ENCODE measurements around the gene AMZ2. TPM values are rescaled to one million over a fixed set of nuclear protein-coding genes. Genes with fewer than 3 reads are reported as not detected.

Gene AMZ2, protein sequence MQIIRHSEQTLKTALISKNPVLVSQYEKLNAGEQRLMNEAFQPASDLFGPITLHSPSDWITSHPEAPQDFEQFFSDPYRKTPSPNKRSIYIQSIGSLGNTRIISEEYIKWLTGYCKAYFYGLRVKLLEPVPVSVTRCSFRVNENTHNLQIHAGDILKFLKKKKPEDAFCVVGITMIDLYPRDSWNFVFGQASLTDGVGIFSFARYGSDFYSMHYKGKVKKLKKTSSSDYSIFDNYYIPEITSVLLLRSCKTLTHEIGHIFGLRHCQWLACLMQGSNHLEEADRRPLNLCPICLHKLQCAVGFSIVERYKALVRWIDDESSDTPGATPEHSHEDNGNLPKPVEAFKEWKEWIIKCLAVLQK
- total RNA-seq = 10 to 100 TPM; 27.1 to 52.8 TPM
- polyA plus RNA-seq = 10 to 100 TPM; 37.0 to 55.2 TPM
- long read RNA-seq, donor 1, transcript AMZ2-206 (6 exons, 2,257 nt) = major isoform, 17 of 44 reads
- long read RNA-seq, donor 1, transcript AMZ2-202 (7 exons, 2,402 nt) = minor isoform, 13 of 44 reads
- long read RNA-seq, donor 1, partial matches to known transcripts = 12 of 44 reads
- long read RNA-seq, donor 1, other reads (novel, unspliced or antisense) = 0 of 44 reads
- long read RNA-seq, donor 2, transcript AMZ2-206 (6 exons, 2,257 nt) = major isoform, 8 of 29 reads
- long read RNA-seq, donor 2, partial matches to known transcripts = 15 of 29 reads
- long read RNA-seq, donor 2, other reads (novel, unspliced or antisense) = 0 of 29 reads
- long read RNA-seq, donor 3, transcript AMZ2-206 (6 exons, 2,257 nt) = minor isoform, 10 of 24 reads
- long read RNA-seq, donor 3, transcript AMZ2-202 (7 exons, 2,402 nt) = major isoform, 14 of 24 reads
- long read RNA-seq, donor 3, partial matches to known transcripts = 0 of 24 reads
- long read RNA-seq, donor 3, other reads (novel, unspliced or antisense) = 0 of 24 reads
- long read RNA-seq, donor 4, transcript AMZ2-206 (6 exons, 2,257 nt) = major isoform, 8 of 17 reads
- long read RNA-seq, donor 4, partial matches to known transcripts = 5 of 17 reads
- long read RNA-seq, donor 4, other reads (novel, unspliced or antisense) = 0 of 17 reads
- long read RNA-seq, donor 5, transcript AMZ2-202 (7 exons, 2,402 nt) = minor isoform, 14 of 51 reads
- long read RNA-seq, donor 5, transcript AMZ2-203 (8 exons, 1,378 nt) = minor isoform, 7 of 51 reads
- long read RNA-seq, donor 5, transcript AMZ2-206 (6 exons, 2,257 nt) = major isoform, 19 of 51 reads
- long read RNA-seq, donor 5, partial matches to known transcripts = 11 of 51 reads
- long read RNA-seq, donor 5, other reads (novel, unspliced or antisense) = 0 of 51 reads

DNA sequence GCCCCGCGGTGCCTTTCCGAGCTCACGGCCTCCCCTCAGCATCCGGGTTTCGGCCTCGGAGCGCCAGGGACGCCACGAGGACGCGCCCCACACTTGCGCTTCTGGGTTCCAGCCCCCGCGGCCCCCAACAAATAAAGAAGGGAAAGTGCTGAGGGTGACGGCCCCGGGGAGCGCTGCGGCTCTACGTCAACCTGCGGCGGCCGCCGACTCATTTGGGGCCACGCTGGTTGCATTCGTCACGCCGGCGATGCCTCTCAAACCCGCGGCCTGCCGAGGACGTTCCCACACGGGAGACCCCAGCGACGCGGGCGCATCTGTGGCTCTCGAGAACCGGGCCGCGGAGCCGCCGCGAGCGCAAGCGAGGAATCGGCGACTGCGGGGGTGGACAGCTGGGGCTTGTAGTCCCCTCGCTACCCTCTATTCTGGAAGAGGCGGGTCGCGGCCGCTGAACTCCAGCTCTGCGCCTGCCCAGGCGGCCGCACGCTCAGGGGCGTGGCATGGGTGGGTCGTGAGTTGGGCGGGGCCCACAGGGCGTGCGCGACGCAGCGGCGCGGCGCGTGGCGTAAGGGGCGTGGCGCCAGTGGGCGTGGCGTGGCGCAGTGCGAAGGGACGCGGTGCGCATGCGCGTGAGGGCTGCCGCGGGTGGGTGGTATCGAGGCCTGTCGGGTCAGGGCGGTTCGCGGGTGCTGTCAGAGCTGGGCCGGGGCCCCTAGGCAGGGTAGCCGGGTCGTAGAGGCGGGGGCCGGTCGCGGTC, at the start of gene AMZ2:
Gene AMZ2, plus strand, starts transcription at position 599 of the 754 bp plus-strand sequence. CDS start 2,145 bp downstream, outside the sequence.
- peaks cover 1 to 10% (median 2%) of the 10 kb centered on the region in 4 donors for H3K36me3 ChIP-seq (ENCODE audit: control insufficient read depth in 4 of 4, insufficient read depth in 4 of 4, low read length in 4 of 4)
- H3K9ac ChIP-seq (ENCODE audit: insufficient read depth in 1 of 2, low read length in 2 of 2) = peak within 1 kb of the TSS; percentile 81 to 82
- TF ChIP-seq, protein P1, sequence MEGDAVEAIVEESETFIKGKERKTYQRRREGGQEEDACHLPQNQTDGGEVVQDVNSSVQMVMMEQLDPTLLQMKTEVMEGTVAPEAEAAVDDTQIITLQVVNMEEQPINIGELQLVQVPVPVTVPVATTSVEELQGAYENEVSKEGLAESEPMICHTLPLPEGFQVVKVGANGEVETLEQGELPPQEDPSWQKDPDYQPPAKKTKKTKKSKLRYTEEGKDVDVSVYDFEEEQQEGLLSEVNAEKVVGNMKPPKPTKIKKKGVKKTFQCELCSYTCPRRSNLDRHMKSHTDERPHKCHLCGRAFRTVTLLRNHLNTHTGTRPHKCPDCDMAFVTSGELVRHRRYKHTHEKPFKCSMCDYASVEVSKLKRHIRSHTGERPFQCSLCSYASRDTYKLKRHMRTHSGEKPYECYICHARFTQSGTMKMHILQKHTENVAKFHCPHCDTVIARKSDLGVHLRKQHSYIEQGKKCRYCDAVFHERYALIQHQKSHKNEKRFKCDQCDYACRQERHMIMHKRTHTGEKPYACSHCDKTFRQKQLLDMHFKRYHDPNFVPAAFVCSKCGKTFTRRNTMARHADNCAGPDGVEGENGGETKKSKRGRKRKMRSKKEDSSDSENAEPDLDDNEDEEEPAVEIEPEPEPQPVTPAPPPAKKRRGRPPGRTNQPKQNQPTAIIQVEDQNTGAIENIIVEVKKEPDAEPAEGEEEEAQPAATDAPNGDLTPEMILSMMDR (IDR thresholded peaks at IDR 0.05; ENCODE audit: control extremely low read depth, extremely low read depth) = no peak
- H3K4me1 ChIP-seq (ENCODE audit: control insufficient read depth in 5 of 5, insufficient read depth in 5 of 5, low read length in 5 of 5) = peaks cover 0 to 9% (median 6%) of the 10 kb centered on the region in 5 donors
- ATAC-seq (ENCODE audit: insufficient read depth, low FRiP score) = peak; percentile 99
- H3K27ac ChIP-seq (ENCODE audit: low read depth in 1 of 2, low read length in 1 of 2) = peak within 1 kb of the TSS; percentile 98 to 99
- no peaks in the 10 kb centered on the region for H3K27me3 ChIP-seq (ENCODE audit: control insufficient read depth in 3 of 3, insufficient read depth in 3 of 3, low read length in 2 of 3)
- 0% methylated on average over 77 to 97 of the region's 97 CpGs for WGBS, 2 donors
- no peaks in the 10 kb centered on the region for H3K9me3 ChIP-seq (ENCODE audit: control insufficient read depth in 4 of 4, insufficient read depth in 3 of 4, low read length in 3 of 4)
- H3K4me3 ChIP-seq = peak within 1 kb of the TSS; percentile 93
- DNase-seq = peak; percentile 97 to 98 (median 97)

DNA sequence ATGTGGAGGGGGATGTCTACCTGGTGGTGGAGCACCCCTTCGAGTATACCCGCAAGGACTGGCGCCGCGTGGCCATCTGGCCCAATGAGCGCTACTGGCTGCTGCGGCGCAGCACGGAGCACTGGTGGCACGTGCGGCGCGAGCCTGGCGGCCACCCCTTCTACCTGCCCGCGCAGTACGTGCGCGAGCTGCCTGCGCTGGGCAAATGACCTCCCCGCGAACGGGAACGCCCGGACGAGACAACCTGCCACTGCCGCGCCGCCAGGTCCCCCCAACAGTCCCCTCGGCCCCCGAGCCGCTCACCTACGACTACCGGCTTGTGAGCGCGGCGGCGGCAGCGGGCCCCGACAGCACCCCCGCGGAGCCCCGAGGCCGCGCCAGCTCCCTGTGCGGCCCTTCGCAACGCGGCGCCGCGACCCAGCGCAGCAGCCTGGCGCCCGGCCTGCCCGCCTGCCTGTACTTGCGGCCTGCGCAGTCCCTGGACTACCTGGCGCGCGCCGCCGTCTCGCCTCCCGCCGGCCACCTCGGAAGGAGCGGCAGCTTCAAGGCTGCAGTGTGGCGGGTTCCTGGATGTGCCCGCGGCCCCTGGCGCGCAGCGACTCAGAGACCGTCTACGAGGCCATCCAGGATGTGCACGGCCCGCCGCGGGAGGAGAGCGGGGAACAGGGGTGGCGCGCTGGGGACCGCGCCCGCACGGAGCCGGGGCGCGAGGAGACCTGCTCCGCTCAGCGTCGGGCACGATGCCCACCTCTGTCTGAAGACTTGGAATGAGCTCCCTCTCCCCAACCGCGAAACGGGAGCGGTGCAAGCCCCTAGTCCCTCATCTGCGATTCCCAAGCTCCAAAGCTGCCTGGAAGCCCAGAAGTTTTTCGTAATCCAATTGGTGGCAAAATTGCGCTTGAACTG, 48.7 kb upstream of the AMZ2 start:
- H3K27ac ChIP-seq (ENCODE audit: low read depth in 1 of 2, low read length in 1 of 2) = no peak overlapping the region
- whole genome bisulfite sequencing, 2 donors = 1 to 2% methylated on average over 59 to 101 of the region's 101 CpGs
- H3K9me3 ChIP-seq (ENCODE audit: control insufficient read depth in 4 of 4, insufficient read depth in 3 of 4, low read length in 3 of 4) = peaks cover 0 to 5% (median 0%) of the 10 kb centered on the region in 4 donors
- peaks cover 0 to 63% (median 44%) of the 10 kb centered on the region in 3 donors for H3K27me3 ChIP-seq (ENCODE audit: control insufficient read depth in 3 of 3, insufficient read depth in 3 of 3, low read length in 2 of 3)
- no peak overlapping the region for H3K4me3 ChIP-seq
- TF ChIP-seq, protein P1 (IDR thresholded peaks at IDR 0.05; ENCODE audit: control extremely low read depth, extremely low read depth) = no peak
- ATAC-seq (ENCODE audit: insufficient read depth, low FRiP score) = no peak
- DNase-seq = peak in 2 of 3 donors; percentile 18 to 22
- no peak overlapping the region for H3K9ac ChIP-seq (ENCODE audit: insufficient read depth in 1 of 2, low read length in 2 of 2)
- H3K4me1 ChIP-seq (ENCODE audit: control insufficient read depth in 5 of 5, insufficient read depth in 5 of 5, low read length in 5 of 5) = peaks cover 0 to 36% (median 20%) of the 10 kb centered on the region in 5 donors
- H3K36me3 ChIP-seq (ENCODE audit: control insufficient read depth in 4 of 4, insufficient read depth in 4 of 4, low read length in 4 of 4) = no peaks in the 10 kb centered on the region
